Esophagus (tissue), 2 donors: ENCODE measurements around the gene IL1R1. TPM values are rescaled to one million over a fixed set of nuclear protein-coding genes. Genes with fewer than 3 reads are reported as not detected.

Source experiments
- H3K27ac ChIP-seq, 2 donors: one replicate each; pipeline ENCODE4 v1.5.1; 2013; ENCODE audit warnings: low read depth in 2 of 2, mild to moderate bottlenecking in 2 of 2, inconsistent platforms in 1 of 2, low read length in 1 of 2, moderate library complexity in 1 of 2
- H3K27me3 ChIP-seq, 2 donors: one replicate each; pipeline ENCODE4 v1.6.1; 2013; ENCODE audit warnings: low read length in 2 of 2, control low read depth in 1 of 2, mild to moderate bottlenecking in 1 of 2; ENCODE audit not compliant: insufficient read depth in 2 of 2, control insufficient read depth in 1 of 2
- H3K36me3 ChIP-seq, 2 donors: one replicate each; pipeline ENCODE4 v1.6.1; 2013; ENCODE audit warnings: low read length in 1 of 2; ENCODE audit not compliant: control insufficient read depth in 2 of 2, insufficient read depth in 2 of 2
- H3K4me1 ChIP-seq, 2 donors: one replicate each; pipeline ENCODE4 v1.6.1; 2013; ENCODE audit warnings: low read length in 1 of 2; ENCODE audit not compliant: control insufficient read depth in 2 of 2, insufficient read depth in 2 of 2
- H3K4me3 ChIP-seq, 2 donors: one replicate each; pipeline ENCODE4 v1.5.1; 2013; ENCODE audit warnings: low read length in 2 of 2, mild to moderate bottlenecking in 2 of 2, low read depth in 1 of 2, moderate library complexity in 1 of 2
- H3K9me3 ChIP-seq, 2 donors: one replicate each; pipeline ENCODE4 v1.6.1; 2013; ENCODE audit warnings: mild to moderate bottlenecking in 2 of 2, low read depth in 1 of 2, low read length in 1 of 2, moderate library complexity in 1 of 2; ENCODE audit not compliant: control insufficient read depth in 2 of 2, insufficient read depth in 1 of 2
- WGBS, 2 donors: extraction: QIAGEN DNeasy Blood & Tissue Kit; methylation state at CpG; one replicate each; pipeline ENCODE4 v1.1.7; 2013; 5-methylcytosine and 5-hydroxymethylcytosine counted together
- polyA plus RNA-seq, 2 donors: library from polyadenylated mRNA; stranded (reverse); fragments of 200-250 nt; gene quantifications; one replicate each; pipeline ENCODE4 v1.2.3, GENCODE V29; 2013
- donor health status: healthy with polysubstance abuse.
- donor health status: Bipolar disorder and iron deficiency.

Gene IL1R1
- polyA plus RNA-seq, 2 donors, result 11.7 to 12.7 TPM

- Histone ChIP-seq H3K27me3 (no peaks in the 10 kb centered on the region), H3K4me3 (peak overlapping the region in 1 of 2 donors; percentile 11), H3K9me3 (no peaks in the 10 kb centered on the region), H3K27ac (peak overlapping the region; percentile 0 to 47), H3K36me3 (peaks cover 4 to 13% of the 10 kb centered on the region in 2 donors), H3K4me1 (peaks cover 6 to 9% of the 10 kb centered on the region in 2 donors)
These were observed 15.6 kb downstream of the IL1R1 start for GRCh38 chr2:102158011-102158755.

- Histone ChIP-seq H3K4me3 (peak overlapping the region in 1 of 2 donors; percentile 11), H3K27ac (peak overlapping the region; percentile 41 to 62), H3K4me1 (peaks cover 6 to 9% of the 10 kb centered on the region in 2 donors), H3K9me3 (no peaks in the 10 kb centered on the region), H3K36me3 (peaks cover 8% of the 10 kb centered on the region in 2 donors), H3K27me3 (no peaks in the 10 kb centered on the region)
- WGBS, 2 donors, result 48 to 67% methylated on average over 1 of the region's 1 CpG
These were observed 16.7 kb downstream of the IL1R1 start for GRCh38 chr2:102159295-102159694.

GRCh38 chr2:102166189-102166845 is 23.8 kb downstream of the IL1R1 start:
- Histone ChIP-seq H3K9me3 (no peaks in the 10 kb centered on the region), H3K4me1 (no peaks in the 10 kb centered on the region), H3K27me3 (no peaks in the 10 kb centered on the region), H3K36me3 (peaks cover 0 to 4% of the 10 kb centered on the region in 2 donors), H3K4me3 (no peak overlapping the region), H3K27ac (no peak overlapping the region)
- 30 to 33% methylated on average over 4 of the region's 4 CpGs for WGBS, 2 donors

- Histone ChIP-seq H3K4me3 (no peak overlapping the region), H3K9me3 (no peaks in the 10 kb centered on the region), H3K27ac (no peak overlapping the region), H3K27me3 (no peaks in the 10 kb centered on the region), H3K4me1 (no peaks in the 10 kb centered on the region), H3K36me3 (peaks cover 0 to 8% of the 10 kb centered on the region in 2 donors)
- 90 to 92% methylated on average over 5 of the region's 5 CpGs for WGBS, 2 donors
These were observed 25.7 kb downstream of the IL1R1 start for GRCh38 chr2:102168026-102168771.

GRCh38 chr2:102171946-102172345 is 29.4 kb downstream of the IL1R1 start:
- H3K36me3 ChIP-seq, result peaks cover 0 to 7% of the 10 kb centered on the region in 2 donors
- H3K27me3 ChIP-seq, result no peaks in the 10 kb centered on the region
- no peak overlapping the region for H3K27ac ChIP-seq
- H3K4me1 ChIP-seq, result no peaks in the 10 kb centered on the region
- no peaks in the 10 kb centered on the region for H3K9me3 ChIP-seq
- 90 to 93% methylated on average over 5 of the region's 5 CpGs for WGBS, 2 donors
- H3K4me3 ChIP-seq, result no peak overlapping the region

GRCh38 chr2:102172745-102173144 is 30.2 kb downstream of the IL1R1 start:
- Histone ChIP-seq H3K4me3 (no peak overlapping the region), H3K4me1 (no peaks in the 10 kb centered on the region), H3K27me3 (no peaks in the 10 kb centered on the region), H3K36me3 (peaks cover 0 to 7% of the 10 kb centered on the region in 2 donors), H3K9me3 (no peaks in the 10 kb centered on the region), H3K27ac (no peak overlapping the region)
- WGBS, 2 donors, result 83 to 89% methylated on average over 3 of the region's 3 CpGs

- Histone ChIP-seq H3K4me3 (no peak overlapping the region), H3K36me3 (peaks cover 0 to 7% of the 10 kb centered on the region in 2 donors), H3K27me3 (no peaks in the 10 kb centered on the region), H3K27ac (no peak overlapping the region), H3K4me1 (no peaks in the 10 kb centered on the region), H3K9me3 (no peaks in the 10 kb centered on the region)
- WGBS, 2 donors, result 87 to 90% methylated on average over 3 of the region's 3 CpGs
These were observed 33.6 kb downstream of the IL1R1 start for GRCh38 chr2:102176172-102176571.

- Histone ChIP-seq H3K9me3 (no peaks in the 10 kb centered on the region), H3K4me1 (no peaks in the 10 kb centered on the region), H3K4me3 (no peak overlapping the region), H3K27me3 (no peaks in the 10 kb centered on the region), H3K27ac (no peak overlapping the region), H3K36me3 (peaks cover 0 to 3% of the 10 kb centered on the region in 2 donors)
- WGBS, 2 donors, result 80 to 91% methylated on average over 7 of the region's 7 CpGs
These were observed 35.4 kb downstream of the IL1R1 start for GRCh38 chr2:102177814-102178478.

GRCh38 chr2:102179061-102179460 is 36.5 kb downstream of the IL1R1 start:
- Histone ChIP-seq H3K27me3 (no peaks in the 10 kb centered on the region), H3K9me3 (no peaks in the 10 kb centered on the region), H3K4me1 (no peaks in the 10 kb centered on the region), H3K36me3 (peaks cover 0 to 3% of the 10 kb centered on the region in 2 donors), H3K27ac (no peak overlapping the region), H3K4me3 (no peak overlapping the region)
- WGBS, 2 donors, result 68 to 79% methylated on average over 3 of the region's 3 CpGs
